ENCODE data around the gene EPHB1. TPM values are rescaled to one million over a fixed set of nuclear protein-coding genes. Genes with fewer than 3 reads are reported as not detected.

Gene EPHB1
- total and polyA plus RNA-seq, 2 experiments from 2014 or later, result 0.45 to 1.7 TPM

GRCh38 chr3:134817297-134817696 lies 22.2 kb downstream of the EPHB1 start:
- H3K9me3 ChIP-seq (ENCODE audit: low read depth), result no peaks in the 10 kb centered on the region
- H3K4me3 ChIP-seq, result no peak overlapping the region
- no peaks in the 10 kb centered on the region for H3K27me3 ChIP-seq
- no peaks in the 10 kb centered on the region for H3K4me1 ChIP-seq (ENCODE audit: low read depth)
- no peak for DNase-seq (ENCODE audit: low read depth in 1 of 2, low spot score in 1 of 2)
- H3K27ac ChIP-seq, result no peak overlapping the region
- H3K36me3 ChIP-seq, result no peaks in the 10 kb centered on the region
- TF ChIP-seq, protein P1, sequence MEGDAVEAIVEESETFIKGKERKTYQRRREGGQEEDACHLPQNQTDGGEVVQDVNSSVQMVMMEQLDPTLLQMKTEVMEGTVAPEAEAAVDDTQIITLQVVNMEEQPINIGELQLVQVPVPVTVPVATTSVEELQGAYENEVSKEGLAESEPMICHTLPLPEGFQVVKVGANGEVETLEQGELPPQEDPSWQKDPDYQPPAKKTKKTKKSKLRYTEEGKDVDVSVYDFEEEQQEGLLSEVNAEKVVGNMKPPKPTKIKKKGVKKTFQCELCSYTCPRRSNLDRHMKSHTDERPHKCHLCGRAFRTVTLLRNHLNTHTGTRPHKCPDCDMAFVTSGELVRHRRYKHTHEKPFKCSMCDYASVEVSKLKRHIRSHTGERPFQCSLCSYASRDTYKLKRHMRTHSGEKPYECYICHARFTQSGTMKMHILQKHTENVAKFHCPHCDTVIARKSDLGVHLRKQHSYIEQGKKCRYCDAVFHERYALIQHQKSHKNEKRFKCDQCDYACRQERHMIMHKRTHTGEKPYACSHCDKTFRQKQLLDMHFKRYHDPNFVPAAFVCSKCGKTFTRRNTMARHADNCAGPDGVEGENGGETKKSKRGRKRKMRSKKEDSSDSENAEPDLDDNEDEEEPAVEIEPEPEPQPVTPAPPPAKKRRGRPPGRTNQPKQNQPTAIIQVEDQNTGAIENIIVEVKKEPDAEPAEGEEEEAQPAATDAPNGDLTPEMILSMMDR (IDR thresholded peaks at IDR 0.05; ENCODE audit: low read depth, low read length), result no peak

DNA sequence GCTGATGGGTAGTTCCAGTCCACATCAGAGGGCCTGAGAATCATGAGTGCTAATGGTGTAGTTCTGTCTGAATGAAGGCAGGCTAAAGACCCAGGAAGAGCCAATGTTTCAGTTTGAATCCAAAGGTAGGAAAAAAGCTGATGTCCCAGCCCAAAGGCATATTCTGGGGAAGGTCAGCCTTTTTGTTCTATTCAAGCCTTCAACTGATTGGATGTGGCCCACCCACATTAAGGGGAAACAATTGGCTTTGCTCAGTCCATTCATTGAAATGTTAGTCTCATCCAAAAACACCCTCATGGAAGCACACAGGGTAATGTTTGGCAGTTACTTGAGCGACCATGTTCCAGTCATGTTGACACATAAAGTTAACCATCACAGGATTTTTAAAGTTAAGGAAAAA lies 25.9 kb downstream of the EPHB1 start:
- Histone ChIP-seq H3K36me3 (no peaks in the 10 kb centered on the region), H3K4me1 (ENCODE audit: low read depth) (no peaks in the 10 kb centered on the region), H3K9me3 (ENCODE audit: low read depth) (no peaks in the 10 kb centered on the region), H3K27me3 (no peaks in the 10 kb centered on the region), H3K4me3 (no peak overlapping the region), H3K27ac (no peak overlapping the region)
- TF ChIP-seq, protein P1 (IDR thresholded peaks at IDR 0.05; ENCODE audit: low read depth, low read length), result no peak
- no peak for DNase-seq (ENCODE audit: low read depth in 1 of 2, low spot score in 1 of 2)

- no peak overlapping the region for H3K4me3 ChIP-seq
- no peak overlapping the region for H3K27ac ChIP-seq
- H3K4me1 ChIP-seq (ENCODE audit: low read depth), result no peaks in the 10 kb centered on the region
- H3K27me3 ChIP-seq, result no peaks in the 10 kb centered on the region
- H3K9me3 ChIP-seq (ENCODE audit: low read depth), result no peaks in the 10 kb centered on the region
- H3K36me3 ChIP-seq, result no peaks in the 10 kb centered on the region
- TF ChIP-seq, protein P1 (IDR thresholded peaks at IDR 0.05; ENCODE audit: low read depth, low read length), result no peak
- no peak for DNase-seq (ENCODE audit: low read depth in 1 of 2, low spot score in 1 of 2)
These were observed 27.0 kb downstream of the EPHB1 start for GRCh38 chr3:134822090-134822489.

DNA sequence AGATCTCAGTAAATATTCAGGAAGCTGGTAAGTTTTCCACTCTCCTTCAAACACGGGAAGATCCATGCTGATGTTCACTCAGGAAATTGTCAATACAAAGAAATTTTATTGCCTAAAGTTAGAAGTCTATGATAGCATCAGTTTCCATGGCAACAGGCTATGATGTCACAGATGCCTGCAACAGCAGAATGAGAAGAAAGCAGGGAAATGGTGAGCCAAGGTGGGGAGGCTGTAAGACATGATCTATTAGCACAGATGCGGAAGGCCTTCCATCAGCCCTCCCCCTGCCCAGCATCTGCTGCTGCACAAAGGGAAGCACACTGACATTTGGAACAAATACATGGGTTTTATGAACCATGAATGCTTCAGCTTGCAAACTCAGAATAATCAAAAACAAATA lies 28.6 kb downstream of the EPHB1 start:
- no peaks in the 10 kb centered on the region for H3K9me3 ChIP-seq (ENCODE audit: low read depth)
- no peak overlapping the region for H3K27ac ChIP-seq
- TF ChIP-seq, protein P1 (IDR thresholded peaks at IDR 0.05; ENCODE audit: low read depth, low read length), result no peak
- H3K27me3 ChIP-seq, result no peaks in the 10 kb centered on the region
- no peak overlapping the region for H3K4me3 ChIP-seq
- H3K36me3 ChIP-seq, result no peaks in the 10 kb centered on the region
- DNase-seq (ENCODE audit: low read depth in 1 of 2, low spot score in 1 of 2), result no peak
- no peaks in the 10 kb centered on the region for H3K4me1 ChIP-seq (ENCODE audit: low read depth)

GRCh38 chr3:134824791-134825190 lies 29.7 kb downstream of the EPHB1 start:
- no peak for DNase-seq (ENCODE audit: low read depth in 1 of 2, low spot score in 1 of 2)
- no peaks in the 10 kb centered on the region for H3K36me3 ChIP-seq
- H3K27me3 ChIP-seq, result no peaks in the 10 kb centered on the region
- TF ChIP-seq, protein P1 (IDR thresholded peaks at IDR 0.05; ENCODE audit: low read depth, low read length), result no peak
- H3K9me3 ChIP-seq (ENCODE audit: low read depth), result no peaks in the 10 kb centered on the region
- H3K4me3 ChIP-seq, result no peak overlapping the region
- no peaks in the 10 kb centered on the region for H3K4me1 ChIP-seq (ENCODE audit: low read depth)
- H3K27ac ChIP-seq, result no peak overlapping the region

- H3K4me1 ChIP-seq (ENCODE audit: low read depth), result no peaks in the 10 kb centered on the region
- H3K4me3 ChIP-seq, result no peak overlapping the region
- H3K27ac ChIP-seq, result no peak overlapping the region
- TF ChIP-seq, protein P1 (IDR thresholded peaks at IDR 0.05; ENCODE audit: low read depth, low read length), result no peak
- no peaks in the 10 kb centered on the region for H3K27me3 ChIP-seq
- H3K36me3 ChIP-seq, result no peaks in the 10 kb centered on the region
- no peaks in the 10 kb centered on the region for H3K9me3 ChIP-seq (ENCODE audit: low read depth)
- no peak for DNase-seq (ENCODE audit: low read depth in 1 of 2, low spot score in 1 of 2)
These were observed 32.2 kb downstream of the EPHB1 start for GRCh38 chr3:134827213-134827612.

Measured in cardiac muscle cell (in vitro differentiated cells and primary cell).